HEK293T (cell line): ENCODE results near the gene TOPBP1.

Experiments
- ARNT ChIP-seq: fragments of 450-650 bp; IDR thresholded peaks from 2 replicates; pipeline ENCODE4 v1.6.1; 2017; ENCODE audit warnings: mild to moderate bottlenecking
- FOXA1 ChIP-seq: fragments of 450-650 bp; IDR thresholded peaks from 2 replicates; pipeline ENCODE4 v1.6.1; 2016; ENCODE audit warnings: mild to moderate bottlenecking
- FOXK2 ChIP-seq: fragments of 450-650 bp; IDR thresholded peaks from 2 replicates; pipeline ENCODE4 v1.6.1; 2016; ENCODE audit warnings: mild to moderate bottlenecking
- FOXM1 ChIP-seq: fragments of 450-650 bp; IDR thresholded peaks from 2 replicates; pipeline ENCODE4 v1.6.1; 2017; ENCODE audit warnings: mild to moderate bottlenecking, borderline replicate concordance
- NFRKB ChIP-seq: fragments of 450-650 bp; IDR thresholded peaks from 2 replicates; pipeline ENCODE4 v1.6.1; 2016; ENCODE audit warnings: mild to moderate bottlenecking, moderate library complexity
- SP1 ChIP-seq: fragments of 450-650 bp; IDR thresholded peaks from 2 replicates; pipeline ENCODE4 v1.6.1; 2017
- SUZ12 ChIP-seq: fragments of 450-650 bp; IDR thresholded peaks from 2 replicates; pipeline ENCODE4 v1.6.1; 2016; ENCODE audit warnings: mild to moderate bottlenecking

- TF ChIP-seq FOXM1, result no peak
- TF ChIP-seq ARNT, result no peak
- no peak for TF ChIP-seq NFRKB
- TF ChIP-seq SP1, result no peak
- TF ChIP-seq FOXK2, result no peak
- TF ChIP-seq FOXA1, result no peak
- no peak for TF ChIP-seq SUZ12
These were observed 5.8 kb downstream of the TOPBP1 start for GRCh38 chr3:133655731-133656515.
